Endothelial cell of umbilical vein (primary cell): ENCODE results near the gene PTGES3. TPM values are rescaled to one million over a fixed set of nuclear protein-coding genes. Genes with fewer than 3 reads are reported as not detected.

ENCODE experiments used
- BruUV-seq: library from RNA; stranded (reverse); fragments of 400-500 nt; replicated peaks from 2 replicates; lab custom pipeline; 2021; lab: Mats Ljungman, UMichigan
- CTCF ChIA-PET: fragments of 300-600, 350-600 bp; sonication (Branson Sonifier 250); formaldehyde crosslinking; loops from one replicate; lab custom pipeline; 2021; ENCODE audit warnings: antibody characterized with exemption, inconsistent platforms; lab: Charles Lee
- POLR2A ChIA-PET: fragments of 300-600, 350-600 bp; sonication (Branson Sonifier 250); formaldehyde crosslinking; loops from one replicate; lab custom pipeline; 2021; ENCODE audit warnings: antibody characterized with exemption, inconsistent platforms; lab: Charles Lee
- DNase-seq: peaks from one replicate; pipeline ENCODE4 v3.0.0-alpha.2; 2011; ENCODE audit warnings: low read depth, low spot score
- FAIRE-seq: peaks from 2 replicates; lab custom pipeline; 2011; peaks lifted over from hg19 to GRCh38; lab: Jason Lieb, UNC
- H2AFZ ChIP-seq: 2 replicates; pipeline ENCODE4 v1.6.0; 2012; ENCODE audit warnings: low read depth, low read length, control low read depth, inconsistent platforms
- H3K27ac ChIP-seq: 2 replicates; pipeline ENCODE4 v1.5.1; 2011; ENCODE audit warnings: low read depth, mild to moderate bottlenecking, control low read depth, low read length, moderate library complexity; ENCODE audit not compliant: insufficient read depth
- H3K27me3 ChIP-seq, 2 experiments: 2 replicates each; pipeline versions ENCODE4 v1.6.0 to v1.6.1; 2011; ENCODE audit warnings: low read length in 2 of 2, mixed read lengths in 1 of 2; ENCODE audit not compliant: control insufficient read depth in 2 of 2, insufficient read depth in 2 of 2
- H3K36me3 ChIP-seq, 2 experiments: 2 replicates in 1 of 2; 3 replicates in 1 of 2; pipeline ENCODE4 v1.5.1; 2011; ENCODE audit warnings: low read length in 2 of 2, mild to moderate bottlenecking in 1 of 2, moderate library complexity in 1 of 2; ENCODE audit not compliant: control insufficient read depth in 2 of 2, insufficient read depth in 2 of 2; ENCODE audit errors: extremely low read depth in 1 of 2
- H3K4me1 ChIP-seq: 3 replicates; pipeline ENCODE4 v1.5.1; 2011; ENCODE audit warnings: mild to moderate bottlenecking, low read length; ENCODE audit not compliant: control insufficient read depth, insufficient read depth; ENCODE audit errors: extremely low read depth
- H3K4me2 ChIP-seq: 2 replicates; pipeline ENCODE4 v1.6.1; 2011; ENCODE audit warnings: low read length, control low read depth, mixed read lengths; ENCODE audit not compliant: insufficient read depth
- H3K4me3 ChIP-seq, 3 experiments: fragments of 200-600 bp in 1 of 3; sonication (generic), shearing (Covaris generic) in 1 of 3; replicated peaks in 1 of 3; 2 replicates each; pipeline ENCODE4 v1.5.1; 2011 to 2016; ENCODE audit warnings: control low read depth in 3 of 3, low read length in 3 of 3, mild to moderate bottlenecking in 2 of 3, inconsistent platforms in 1 of 3, low read depth in 1 of 3, moderate library complexity in 1 of 3; ENCODE audit not compliant: insufficient read depth in 1 of 3
- H3K79me2 ChIP-seq: 2 replicates; pipeline ENCODE4 v1.6.0; 2012; ENCODE audit warnings: low read length, inconsistent platforms; ENCODE audit not compliant: control insufficient read depth, insufficient read depth
- H3K9ac ChIP-seq: replicated peaks from 2 replicates; pipeline ENCODE3; 2011; ENCODE audit warnings: low read length, control low read depth; ENCODE audit not compliant: insufficient read depth; ENCODE audit errors: extremely low read depth
- H3K9me1 ChIP-seq: replicated peaks from 3 replicates; pipeline ENCODE4 v1.6.0; 2011; ENCODE audit warnings: mild to moderate bottlenecking, low read length; ENCODE audit not compliant: control insufficient read depth, insufficient read depth; ENCODE audit errors: extremely low read depth
- H3K9me3 ChIP-seq: replicated peaks from 2 replicates; pipeline ENCODE4 v1.5.1; 2012; ENCODE audit warnings: low read length, inconsistent platforms; ENCODE audit not compliant: control insufficient read depth, insufficient read depth
- H4K20me1 ChIP-seq: replicated peaks from 2 replicates; pipeline ENCODE3; 2011; ENCODE audit warnings: mild to moderate bottlenecking, low read length; ENCODE audit not compliant: control insufficient read depth, insufficient read depth; ENCODE audit errors: extremely low read depth
- EZH2 ChIP-seq: IDR thresholded peaks from 2 replicates; pipeline ENCODE4 v1.6.1; 2012; ENCODE audit warnings: borderline replicate concordance, low read depth, mild to moderate bottlenecking, moderate library complexity, low read length, inconsistent platforms; ENCODE audit not compliant: severe bottlenecking
- FOS ChIP-seq: IDR thresholded peaks from 2 replicates; pipeline ENCODE4 v1.6.1; 2011; ENCODE audit warnings: mild to moderate bottlenecking, low read length, moderate library complexity, borderline replicate concordance; ENCODE audit not compliant: insufficient read depth
- GATA2 ChIP-seq: IDR thresholded peaks from 2 replicates; pipeline ENCODE4 v1.7.0; 2011; ENCODE audit warnings: low read depth, mild to moderate bottlenecking, moderate library complexity, mixed read lengths, low read length; ENCODE audit not compliant: insufficient read length, insufficient read depth
- JUN ChIP-seq: IDR thresholded peaks from 2 replicates; pipeline ENCODE4 v1.6.1; 2011; ENCODE audit warnings: borderline replicate concordance, low read depth; ENCODE audit not compliant: insufficient read length, insufficient read depth
- MYC ChIP-seq: IDR thresholded peaks from one replicate; pipeline ENCODE4 v1.6.1; 2011; ENCODE audit warnings: mild to moderate bottlenecking, low read depth, low read length
- POLR2A ChIP-seq: IDR thresholded peaks from 2 replicates; pipeline ENCODE4 v1.6.1; 2012; ENCODE audit warnings: low read depth, mild to moderate bottlenecking, control low read depth, low read length
- POLR2AphosphoS5 ChIP-seq: IDR thresholded peaks from 2 replicates; pipeline ENCODE4 v1.6.1; 2012; ENCODE audit warnings: low read depth, mild to moderate bottlenecking, control low read depth, low read length, moderate library complexity; ENCODE audit not compliant: insufficient read depth
- dilution Hi-C: fragments of 300-500 bp; cut with MboI; formaldehyde crosslinking; loops from one replicate; pipeline ENCODE4 v1.15.0; 2019; ENCODE audit warnings: low sequenced_read_pairs; ENCODE audit not compliant: extremely low pct_ligation_motif_present
- intact Hi-C: fragments of 100-400 bp; cut with micrococcal nuclease; formaldehyde crosslinking; loops from one replicate; pipeline ENCODE4 v1.10.0; 2022
- polyA plus RNA-seq, 4 experiments: library from polyadenylated mRNA; depleted of rRNA in 3 of 4; stranded (reverse) in 3 of 4; unstranded in 1 of 4; fragments of >200 nt; gene quantifications; 2 replicates each; pipeline versions ENCODE4 v1.2.1 to v1.2.3, GENCODE V29; 2011 to 2012; ENCODE audit warnings: missing spikeins in 1 of 4
- total RNA-seq: library from RNA; stranded (reverse); gene quantifications from 2 replicates; pipeline ENCODE4 v1.2.3, GENCODE V29; 2021
- TF ChIP-seq, protein P1 (sequence below): IDR thresholded peaks from 2 replicates; pipeline ENCODE4 v1.6.1; 2011; ENCODE audit not compliant: insufficient read depth, insufficient read length
- TF ChIP-seq, protein P2 (sequence below), 2 donors: IDR thresholded peaks; 1 replicate in 1 of 2; 2 replicates in 1 of 2; pipeline ENCODE4 v1.5.1; 2011; ENCODE audit warnings: low read length in 2 of 2, mild to moderate bottlenecking in 2 of 2, moderate library complexity in 2 of 2, control low read depth in 1 of 2, inconsistent platforms in 1 of 2, low read depth in 1 of 2; ENCODE audit not compliant: insufficient read depth in 1 of 2; ENCODE audit errors: extremely low read depth in 1 of 2

The PTGES3 gene
- total and polyA plus RNA-seq, 2 donors (not counting 3 experiments of a cell fraction or from before 2014, with no cell fraction given): 48.5 to 278 TPM

DNA sequence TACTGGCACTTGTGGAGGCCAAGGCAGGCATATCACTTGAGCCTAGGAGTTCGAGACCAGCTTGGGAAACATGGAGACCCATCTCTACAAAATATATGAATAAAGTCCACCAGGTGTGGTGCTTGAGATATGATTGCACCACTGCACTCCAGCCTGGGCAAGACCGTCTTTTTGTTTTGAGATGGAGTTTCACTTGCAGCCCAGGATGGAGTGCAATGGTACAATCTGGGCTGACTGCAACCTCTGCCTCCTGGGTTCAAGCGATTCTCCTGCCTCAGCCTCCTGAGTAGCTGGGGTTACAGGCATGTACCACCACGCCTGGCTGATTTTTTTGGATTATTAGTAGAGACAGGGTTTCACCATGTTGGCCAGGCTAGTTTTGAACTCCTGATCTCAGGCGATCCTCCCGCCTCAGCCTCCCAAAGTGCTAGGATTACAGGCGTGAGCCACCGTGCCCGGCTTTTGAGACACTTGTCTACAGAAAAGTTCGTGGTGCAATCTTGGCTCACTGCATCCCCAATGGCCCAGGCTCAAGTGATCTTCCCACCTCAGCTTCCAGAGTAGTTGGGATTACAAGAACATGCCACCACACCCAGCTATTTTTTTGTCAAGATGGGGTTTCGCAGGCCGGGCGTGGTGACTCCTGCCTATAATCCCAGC, 26.0 kb downstream of the PTGES3 start:
- Histone ChIP-seq H3K27me3 (no peaks in the 10 kb centered on the region), H3K9me1 (no peaks in the 10 kb centered on the region), H3K9ac (no peak overlapping the region), H3K79me2 (peaks cover 7% of the 10 kb centered on the region), H4K20me1 (no peaks in the 10 kb centered on the region), H3K4me1 (no peaks in the 10 kb centered on the region), H3K27ac (no peak overlapping the region), H3K36me3 (peaks cover 7 to 17% of the 10 kb centered on the region in 2 experiments), H3K9me3 (no peaks in the 10 kb centered on the region), H3K4me2 (no peak overlapping the region), H3K4me3 (no peak overlapping the region), H2AFZ (no peak overlapping the region)
- ChIA-PET POLR2A (no interaction called here), CTCF (interaction anchor here (0.8 kb wide), 1 partner anchor 13 kb away, joined by 5 read pairs; no protein-coding TSS in a partner anchor)
- FAIRE-seq (no peak), DNase-seq (no peak)
- dilution Hi-C loops (no loop called here), intact Hi-C loops (no loop called here)
- no TSS peak for BruUV-seq
- TF ChIP-seq, protein P1, sequence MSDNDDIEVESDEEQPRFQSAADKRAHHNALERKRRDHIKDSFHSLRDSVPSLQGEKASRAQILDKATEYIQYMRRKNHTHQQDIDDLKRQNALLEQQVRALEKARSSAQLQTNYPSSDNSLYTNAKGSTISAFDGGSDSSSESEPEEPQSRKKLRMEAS: no peak
- TF ChIP-seq MYC (no peak), GATA2 (no peak), EZH2 (no peak), POLR2A (no peak), FOS (no peak), POLR2AphosphoS5 (no peak), JUN (no peak)
- TF ChIP-seq, protein P2, sequence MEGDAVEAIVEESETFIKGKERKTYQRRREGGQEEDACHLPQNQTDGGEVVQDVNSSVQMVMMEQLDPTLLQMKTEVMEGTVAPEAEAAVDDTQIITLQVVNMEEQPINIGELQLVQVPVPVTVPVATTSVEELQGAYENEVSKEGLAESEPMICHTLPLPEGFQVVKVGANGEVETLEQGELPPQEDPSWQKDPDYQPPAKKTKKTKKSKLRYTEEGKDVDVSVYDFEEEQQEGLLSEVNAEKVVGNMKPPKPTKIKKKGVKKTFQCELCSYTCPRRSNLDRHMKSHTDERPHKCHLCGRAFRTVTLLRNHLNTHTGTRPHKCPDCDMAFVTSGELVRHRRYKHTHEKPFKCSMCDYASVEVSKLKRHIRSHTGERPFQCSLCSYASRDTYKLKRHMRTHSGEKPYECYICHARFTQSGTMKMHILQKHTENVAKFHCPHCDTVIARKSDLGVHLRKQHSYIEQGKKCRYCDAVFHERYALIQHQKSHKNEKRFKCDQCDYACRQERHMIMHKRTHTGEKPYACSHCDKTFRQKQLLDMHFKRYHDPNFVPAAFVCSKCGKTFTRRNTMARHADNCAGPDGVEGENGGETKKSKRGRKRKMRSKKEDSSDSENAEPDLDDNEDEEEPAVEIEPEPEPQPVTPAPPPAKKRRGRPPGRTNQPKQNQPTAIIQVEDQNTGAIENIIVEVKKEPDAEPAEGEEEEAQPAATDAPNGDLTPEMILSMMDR (IDR thresholded peaks at IDR 0.05; ENCODE audit: extremely low read depth in 1 of 2, insufficient read depth in 1 of 2, low read depth in 1 of 2, low read length in 2 of 2): no peak
